CD1c-positive myeloid dendritic cell (primary cell): ENCODE measurements around the gene SURF1.
"Not testable (repeated sequence)": the region's sequence is repeated elsewhere in the genome, so short reads cannot be mapped to it uniquely, and the experiment has no call there.

Experiments used
- DNase-seq: peaks from one replicate; pipeline ENCODE4 v3.0.0-alpha.2; 2016; ENCODE audit errors: extremely low spot score

The SURF1 gene

GRCh38 chr9:133344979-133345378, 11.3 kb downstream of the SURF1 start:
- DNase-seq, result no peak

- no peak for DNase-seq
Measured at GRCh38 chr9:133344071-133344470, 12.2 kb downstream of the SURF1 start.

GRCh38 chr9:133342570-133342969, 13.7 kb downstream of the SURF1 start:
- no peak for DNase-seq

- DNase-seq, result no peak
Measured at GRCh38 chr9:133342069-133342406, 14.2 kb downstream of the SURF1 start.

GRCh38 chr9:133341369-133342068, 14.8 kb downstream of the SURF1 start:
- peak; percentile 76 for DNase-seq

- no peak for DNase-seq
Measured at GRCh38 chr9:133340916-133341315, 15.4 kb downstream of the SURF1 start.

GRCh38 chr9:133340256-133340655, 16.0 kb downstream of the SURF1 start:
- DNase-seq, result peak; percentile 21

- no peak for DNase-seq
Measured at GRCh38 chr9:133339641-133340040, 16.6 kb downstream of the SURF1 start.

- DNase-seq, result peak; percentile 95
Measured at GRCh38 chr9:133335924-133336811, 20.1 kb downstream of the SURF1 start, which contains the start of gene SURF6. Gene SURF6 (minus strand): TSS chr9:133336188. CDS start chr9:133336132, 56 bp downstream.

- DNase-seq, result not testable (repeated sequence)
Measured at GRCh38 chr9:133334888-133335287, 21.4 kb downstream of the SURF1 start.

- no peak for DNase-seq
Measured at GRCh38 chr9:133334161-133334560, 22.1 kb downstream of the SURF1 start.

- DNase-seq, result no peak
Measured at GRCh38 chr9:133333566-133333965, 22.7 kb downstream of the SURF1 start.

GRCh38 chr9:133333011-133333410, 23.3 kb downstream of the SURF1 start:
- no peak for DNase-seq

GRCh38 chr9:133332381-133332730, 23.9 kb downstream of the SURF1 start:
- no peak for DNase-seq

GRCh38 chr9:133331641-133332380, 24.5 kb downstream of the SURF1 start:
- DNase-seq, result no peak

- no peak for DNase-seq
Measured at GRCh38 chr9:133331221-133331620, 25.1 kb downstream of the SURF1 start.

GRCh38 chr9:133329306-133330156, 26.8 kb downstream of the SURF1 start:
- peak; percentile 12 for DNase-seq

GRCh38 chr9:133327834-133328484, 28.3 kb downstream of the SURF1 start:
- DNase-seq, result no peak

GRCh38 chr9:133327021-133327420, 29.3 kb downstream of the SURF1 start:
- not testable (repeated sequence) for DNase-seq

- DNase-seq, result no peak
Measured at GRCh38 chr9:133323991-133324703, 32.1 kb downstream of the SURF1 start.
